Ecto neural progenitor cell (in vitro differentiated cells): ENCODE measurements around the gene SHC3.

ENCODE experiments used
- DNase-seq: peaks from one replicate; pipeline ENCODE4 v3.0.0-alpha.2; 2018; ENCODE audit warnings: low spot score

The SHC3 gene

GRCh38 chr9:89186960-89187359, 8.3 kb upstream of the SHC3 start:
- DNase-seq: no peak

- peak; percentile 62 for DNase-seq
Measured at GRCh38 chr9:89185980-89186379, 7.4 kb upstream of the SHC3 start.

GRCh38 chr9:89183146-89183545, 4.5 kb upstream of the SHC3 start:
- DNase-seq: no peak

- DNase-seq: no peak
Measured at GRCh38 chr9:89182369-89182768, 3.8 kb upstream of the SHC3 start.

GRCh38 chr9:89179895-89180734, 1.5 kb upstream of the SHC3 start:
- DNase-seq: peak; percentile 93

- DNase-seq: peak; percentile 52
Measured at GRCh38 chr9:89179540-89179894, 899 bp upstream of the SHC3 start.

GRCh38 chr9:89178830-89179539, 367 bp upstream of the SHC3 start:
- DNase-seq: no peak

- peak; percentile 63 for DNase-seq
Measured at GRCh38 chr9:89177012-89177943, 1.3 kb downstream of the SHC3 start.

- no peak for DNase-seq
Measured at GRCh38 chr9:89175828-89176261, 2.8 kb downstream of the SHC3 start.

GRCh38 chr9:89174291-89174690, 4.3 kb downstream of the SHC3 start:
- no peak for DNase-seq

- no peak for DNase-seq
Measured at GRCh38 chr9:89173072-89173471, 5.5 kb downstream of the SHC3 start.

GRCh38 chr9:89172398-89172797, 6.2 kb downstream of the SHC3 start:
- no peak for DNase-seq

GRCh38 chr9:89171693-89172092, 6.9 kb downstream of the SHC3 start:
- no peak for DNase-seq

- DNase-seq: no peak
Measured at GRCh38 chr9:89171231-89171630, 7.4 kb downstream of the SHC3 start.

- no peak for DNase-seq
Measured at GRCh38 chr9:89168901-89169813, 9.5 kb downstream of the SHC3 start.

- DNase-seq: no peak
Measured at GRCh38 chr9:89167788-89168187, 10.8 kb downstream of the SHC3 start.

- no peak for DNase-seq
Measured at GRCh38 chr9:89166852-89167251, 11.8 kb downstream of the SHC3 start.

- no peak for DNase-seq
Measured at GRCh38 chr9:89165880-89166279, 12.7 kb downstream of the SHC3 start.

GRCh38 chr9:89165341-89165740, 13.3 kb downstream of the SHC3 start:
- no peak for DNase-seq

GRCh38 chr9:89161221-89161620, 17.4 kb downstream of the SHC3 start:
- DNase-seq: no peak

- no peak for DNase-seq
Measured at GRCh38 chr9:89160806-89161205, 17.8 kb downstream of the SHC3 start.
